SK-N-SH (cell line): ENCODE results near the gene RNF223. TPM values are rescaled to one million over a fixed set of nuclear protein-coding genes. Genes with fewer than 3 reads are reported as not detected.

Source experiments
- CTCF ChIA-PET: fragments of 300-600, 350-600 bp; formaldehyde crosslinking; extraction: SDS; loops from one replicate; lab custom pipeline; 2021; lab: Yijun Ruan, JAX
- POLR2A ChIA-PET: fragments of 350-600 bp; sonication (Branson Sonifier 250); formaldehyde crosslinking; extraction: SDS; loops from one replicate; lab custom pipeline; 2020; ENCODE audit warnings: antibody characterized with exemption, inconsistent platforms; lab: Yijun Ruan, JAX
- DNase-seq: peaks from one replicate; pipeline ENCODE4 v3.0.0; 2012
- H2AFZ ChIP-seq: fragments of 200-600 bp; sonication (generic); 2 replicates; pipeline ENCODE4 v1.8.1; 2016; ENCODE audit warnings: antibody characterized with exemption, mild to moderate bottlenecking, low read depth
- H3F3A ChIP-seq: fragments of 200-600 bp; sonication (generic); replicated peaks from 2 replicates; pipeline ENCODE3; 2016; ENCODE audit warnings: antibody characterized with exemption, mild to moderate bottlenecking; ENCODE audit not compliant: insufficient read depth
- H3K27ac ChIP-seq, 2 experiments: fragments of 200-500 bp in 1 of 2; fragments of 200-600 bp in 1 of 2; sonication (Bioruptor generic) in 1 of 2; sonication (generic), shearing (Covaris generic) in 1 of 2; 2 replicates each; pipeline versions ENCODE4 v1.5.1 to v1.6.1; 2014 to 2016; ENCODE audit warnings: low read depth in 2 of 2, inconsistent platforms in 1 of 2, low read length in 1 of 2, mild to moderate bottlenecking in 1 of 2, mixed read lengths in 1 of 2
- H3K27me3 ChIP-seq: fragments of 200-600 bp; sonication (generic), shearing (Covaris generic); 2 replicates; pipeline ENCODE4 v1.6.1; 2016; ENCODE audit warnings: mixed run types; ENCODE audit not compliant: insufficient read depth
- H3K36me3 ChIP-seq, 2 experiments: fragments of 200-500 bp in 1 of 2; fragments of 200-600 bp in 1 of 2; sonication (Bioruptor generic) in 1 of 2; sonication (generic) in 1 of 2; replicated peaks in 1 of 2; 2 replicates each; pipeline versions ENCODE3 to v1.5.1; 2014 to 2016; ENCODE audit warnings: low read length in 1 of 2, mild to moderate bottlenecking in 1 of 2; ENCODE audit not compliant: insufficient read depth in 2 of 2, control insufficient read depth in 1 of 2
- H3K4me1 ChIP-seq, 2 experiments: fragments of 200-500 bp in 1 of 2; fragments of 200-600 bp in 1 of 2; sonication (Bioruptor generic) in 1 of 2; sonication (generic), shearing (Covaris generic) in 1 of 2; 2 replicates each; pipeline versions ENCODE4 v1.5.1 to v1.6.1; 2014 to 2016; ENCODE audit warnings: low read depth in 1 of 2, low read length in 1 of 2, mixed run types in 1 of 2; ENCODE audit not compliant: insufficient read depth in 2 of 2, control insufficient read depth in 1 of 2
- H3K4me2 ChIP-seq: fragments of 200-600 bp; sonication (generic), shearing (Covaris generic); 2 replicates; pipeline ENCODE4 v1.6.1; 2017; ENCODE audit warnings: mixed run types
- H3K4me3 ChIP-seq, 2 experiments: fragments of 200-500 bp in 1 of 2; fragments of 200-600 bp in 1 of 2; sonication (Bioruptor generic) in 1 of 2; sonication (generic), shearing (Covaris generic) in 1 of 2; 2 replicates each; pipeline versions ENCODE4 v1.5.1 to v1.8.1; 2014 to 2016; ENCODE audit warnings: low read depth in 2 of 2, inconsistent platforms in 1 of 2, low read length in 1 of 2, mild to moderate bottlenecking in 1 of 2, mixed read lengths in 1 of 2, moderate library complexity in 1 of 2
- H3K79me2 ChIP-seq: fragments of 200-600 bp; sonication (generic); 2 replicates; pipeline ENCODE4 v1.8.1; 2017; ENCODE audit warnings: mild to moderate bottlenecking; ENCODE audit not compliant: insufficient read depth
- H3K9ac ChIP-seq: fragments of 200-600 bp; sonication (generic); 2 replicates; pipeline ENCODE4 v1.6.1; 2017; ENCODE audit warnings: mixed run types
- H3K9me2 ChIP-seq: fragments of 200-600 bp; sonication (generic); 2 replicates; pipeline ENCODE4 v1.6.1; 2017; ENCODE audit warnings: mixed run types
- H3K9me3 ChIP-seq: fragments of 200-600 bp; sonication (generic); 2 replicates; pipeline ENCODE4 v1.6.1; 2017; ENCODE audit warnings: mixed run types, mild to moderate bottlenecking, moderate library complexity
- H4K20me1 ChIP-seq: fragments of 200-600 bp; sonication (generic); 2 replicates; pipeline ENCODE4 v1.6.1; 2017; ENCODE audit warnings: mild to moderate bottlenecking, mixed run types; ENCODE audit not compliant: insufficient read depth
- CTCF ChIP-seq: fragments of 200-600 bp; sonication (generic); IDR thresholded peaks from 2 replicates; pipeline ENCODE4 v1.6.1; 2017; ENCODE audit warnings: antibody characterized with exemption, mild to moderate bottlenecking, moderate library complexity
- ELF1 ChIP-seq: IDR thresholded peaks from 2 replicates; pipeline ENCODE4 v1.4.0; 2012
- IRF3 ChIP-seq: fragments of 150-350 bp; IDR thresholded peaks from 2 replicates; pipeline ENCODE4 v1.6.1; 2016; ENCODE audit warnings: mild to moderate bottlenecking, low read depth, low read length
- MEF2A ChIP-seq: IDR thresholded peaks from 2 replicates; pipeline ENCODE4 v1.4.0; 2012; ENCODE audit warnings: low read depth, borderline replicate concordance
- POLR2AphosphoS5 ChIP-seq: IDR thresholded peaks from 2 replicates; pipeline ENCODE4 v1.6.1; 2012; ENCODE audit warnings: low read depth, low read length
- RAD21 ChIP-seq: IDR thresholded peaks from 2 replicates; pipeline ENCODE4 v1.6.1; 2012; ENCODE audit warnings: mild to moderate bottlenecking, low read length
- RCOR1 ChIP-seq: fragments of 150-350 bp; IDR thresholded peaks from 2 replicates; pipeline ENCODE4 v1.6.1; 2017; ENCODE audit warnings: antibody characterized with exemption, low read length
- RFX5 ChIP-seq: IDR thresholded peaks from 2 replicates; pipeline ENCODE4 v1.6.1; 2012; ENCODE audit warnings: mild to moderate bottlenecking, improper control_type of control experiment, low read length
- RXRA ChIP-seq: IDR thresholded peaks from 2 replicates; pipeline ENCODE4 v1.4.0; 2012; ENCODE audit warnings: low read depth, mild to moderate bottlenecking, borderline replicate concordance
- SMC3 ChIP-seq: IDR thresholded peaks from 2 replicates; pipeline ENCODE4 v1.6.1; 2012; ENCODE audit warnings: low read depth, low read length, improper control_type of control experiment
- TAF1 ChIP-seq: IDR thresholded peaks from 2 replicates; pipeline ENCODE4 v1.6.1; 2012; ENCODE audit warnings: low read depth, mild to moderate bottlenecking, low read length, moderate library complexity, borderline replicate concordance
- TEAD4 ChIP-seq: IDR thresholded peaks from 2 replicates; pipeline ENCODE4 v1.4.0; 2012; ENCODE audit warnings: mild to moderate bottlenecking, borderline replicate concordance; ENCODE audit not compliant: insufficient read depth
- USF2 ChIP-seq: fragments of 150-350 bp; IDR thresholded peaks from 2 replicates; pipeline ENCODE4 v1.6.1; 2017; ENCODE audit warnings: antibody characterized with exemption, low read length, low read depth, borderline replicate concordance
- YY1 ChIP-seq: IDR thresholded peaks from 2 replicates; pipeline ENCODE4 v1.4.0; 2012; ENCODE audit warnings: low read depth, mild to moderate bottlenecking
- WGBS: methylation state at CpG from one replicate; pipeline ENCODE4 v1.1.6; 2017; ENCODE audit warnings: low lambda C conversion rate; 5-methylcytosine and 5-hydroxymethylcytosine counted together
- polyA plus RNA-seq, 3 experiments: library from polyadenylated mRNA; depleted of rRNA; stranded (reverse); fragments of >200 nt; gene quantifications; 2 replicates each; pipeline ENCODE4 v1.2.3, GENCODE V29; 2012

The RNF223 gene
- polyA plus RNA-seq, 1 of the 3 experiments (the other 2 are of a cell fraction): not detected

GRCh38 chr1:1114431-1114830, 40.3 kb upstream of the RNF223 start:
- WGBS: 97% methylated on average over 13 of the region's 13 CpGs
- CTCF ChIA-PET: interaction anchor here (0.9 kb wide), 1 partner anchor 112 kb away, joined by 3 read pairs; no protein-coding TSS in a partner anchor

More at GRCh38 chr1:1114431-1114830, 40.3 kb upstream of the RNF223 start:
- DNase-seq: no peak
- H3K9me3 ChIP-seq: no peaks in the 10 kb centered on the region
- no peaks in the 10 kb centered on the region for H3F3A ChIP-seq
- no peak overlapping the region for H2AFZ ChIP-seq
- H3K9me2 ChIP-seq: no peaks in the 10 kb centered on the region
- H3K4me1 ChIP-seq: peaks cover 0 to 10% of the 10 kb centered on the region in 2 experiments; a peak in 1 of 4 replicates
- H3K27ac ChIP-seq: no peak overlapping the region
- H4K20me1 ChIP-seq: no peaks in the 10 kb centered on the region
- no peak overlapping the region for H3K9ac ChIP-seq
- 0 out of 2 replicates have a peak, but pooled peaks cover 6% of the 10 kb centered on the region for H3K27me3 ChIP-seq
- H3K4me3 ChIP-seq: no peak overlapping the region
- POLR2A ChIA-PET: no interaction called here
- H3K36me3 ChIP-seq: no peaks in the 10 kb centered on the region
- TF ChIP-seq RCOR1 (no peak), CTCF (no peak), SMC3 (no peak), TAF1 (no peak), YY1 (no peak), MEF2A (no peak), ELF1 (no peak), TEAD4 (no peak), USF2 (no peak), RFX5 (no peak), RAD21 (no peak), POLR2AphosphoS5 (no peak), IRF3 (no peak), RXRA (no peak)
- TF ChIP-seq, all 33 proteins: peak for 0
- peaks cover 8% of the 10 kb centered on the region; the same call in 1 of the 2 replicates for H3K79me2 ChIP-seq
- peak overlapping the region; percentile 71; the same call in 1 of the 2 replicates for H3K4me2 ChIP-seq
